NCI-H1930 (cell line): Measurements from ENCODE around the gene GARIN1A.

ENCODE experiments used
- DNase-seq, 2 experiments: peaks; one replicate each; lab custom pipeline; 2025; lab: John Stamatoyannopoulos, UW

The GARIN1A gene

DNA sequence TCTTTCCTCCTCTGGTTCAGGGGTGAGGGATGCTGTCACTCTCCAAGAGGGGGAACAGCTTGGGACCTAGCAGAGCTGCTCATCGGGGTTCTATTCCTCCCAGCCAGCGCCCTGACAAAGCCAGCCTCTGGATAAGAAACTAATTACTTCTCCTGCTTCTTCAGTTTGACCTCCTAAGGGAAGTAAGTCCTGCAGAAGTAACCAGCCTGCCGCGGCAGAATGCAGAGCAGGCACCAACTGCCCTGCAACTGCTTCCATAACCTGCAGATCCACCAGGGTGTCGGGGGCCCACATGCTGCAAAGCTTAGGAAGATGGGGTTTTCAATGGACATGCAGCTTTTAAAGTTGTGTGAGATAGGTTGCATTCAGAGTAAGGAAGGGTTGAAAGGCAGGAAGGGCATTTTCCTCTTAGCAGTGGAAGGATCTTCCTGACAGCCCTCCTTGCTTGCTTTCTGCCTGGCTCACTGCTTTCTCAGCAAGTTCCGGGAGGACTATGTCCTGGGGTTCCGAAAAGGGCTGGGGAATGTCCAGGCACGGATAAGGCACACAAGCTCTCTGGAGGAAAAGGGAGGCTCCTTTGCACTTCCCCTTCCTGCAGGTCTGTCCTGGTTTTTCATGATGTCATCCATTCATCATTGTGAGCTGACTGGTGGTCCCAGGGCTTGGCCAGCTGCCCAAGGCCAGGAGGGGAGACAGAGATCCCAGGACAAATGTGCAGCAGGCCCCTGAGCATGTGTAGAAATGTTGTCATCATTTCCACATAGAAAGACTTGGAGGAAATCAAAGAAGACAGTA, 42.8 kb downstream of the GARIN1A start:
- no peak for DNase-seq

DNA sequence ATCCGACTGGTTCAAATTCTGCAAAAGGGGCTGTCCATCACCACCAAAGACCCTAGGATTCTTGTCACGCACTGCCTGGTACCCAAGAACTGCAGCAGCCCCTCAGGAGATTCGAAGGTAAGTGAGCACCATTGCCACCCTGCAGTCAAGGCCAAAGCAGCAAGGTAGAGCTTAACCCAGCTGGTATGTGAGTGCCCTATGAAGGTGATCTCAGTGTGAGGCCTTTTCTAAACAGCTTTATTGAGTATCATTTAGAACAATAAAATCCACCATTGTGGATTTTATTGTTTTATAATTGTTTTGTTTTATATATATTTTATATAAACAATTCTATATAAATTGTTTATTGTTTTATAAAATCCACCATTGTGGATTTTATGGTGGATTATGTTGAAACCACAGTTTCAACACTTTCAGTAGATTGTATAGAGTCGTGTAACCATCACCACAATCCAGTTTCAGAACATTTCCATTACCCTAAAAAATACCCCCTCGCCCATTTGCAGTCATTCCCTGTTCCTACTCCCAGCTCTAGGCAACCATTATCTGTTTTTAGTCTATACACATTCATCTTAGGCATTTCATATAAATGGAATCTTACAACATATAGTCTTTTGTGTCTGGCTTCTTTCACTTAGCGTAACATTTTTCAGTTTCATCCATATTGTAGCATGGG, 47.0 kb downstream of the GARIN1A start:
- DNase-seq, result no peak

DNA sequence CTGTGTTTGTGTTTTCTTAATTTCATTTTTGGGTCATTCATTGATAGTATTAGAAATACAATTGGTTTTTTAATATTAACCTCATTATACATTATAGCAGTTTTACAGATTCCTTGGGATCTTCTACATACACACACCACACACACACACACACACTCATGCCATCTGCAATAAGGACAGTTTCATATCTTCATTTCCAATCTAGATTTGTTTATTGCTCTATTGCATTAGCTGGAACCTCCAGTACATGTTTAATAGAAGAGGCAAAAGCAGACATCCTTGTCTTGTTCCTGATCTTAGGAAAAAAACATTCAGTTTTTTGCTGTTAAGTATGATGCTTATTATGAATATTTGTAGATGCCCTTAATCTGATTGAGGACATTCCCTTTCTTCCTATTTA, 49.3 kb downstream of the GARIN1A start:
- DNase-seq, result no peak
